OCI-LY3 (cell line): ENCODE data around the gene IGFBP3.

Experiments
- H2AFZ ChIP-seq: fragments of 200-600, 300-600 bp; shearing (Covaris generic); 2 replicates; pipeline ENCODE4 v1.6.0; 2014; ENCODE audit warnings: antibody characterized with exemption, low read depth, low read length
- H3K27ac ChIP-seq: fragments of 200-600, 300-600 bp; sonication (generic); 2 replicates; pipeline ENCODE4 v1.5.1; 2014; ENCODE audit warnings: mild to moderate bottlenecking, low read length, moderate library complexity, mixed read lengths
- H3K27me3 ChIP-seq: fragments of 200-600, 300-600 bp; sonication (generic); 2 replicates; pipeline ENCODE4 v1.6.1; 2014; ENCODE audit warnings: low read depth, low read length, mixed read lengths
- H3K36me3 ChIP-seq: fragments of 200-600, 300-600 bp; sonication (generic); replicated peaks from 2 replicates; pipeline ENCODE3; 2014; ENCODE audit warnings: low read depth, low read length, mixed read lengths
- H3K4me1 ChIP-seq: fragments of 300-600, 200-600 bp; sonication (generic); 2 replicates; pipeline ENCODE4 v1.6.1; 2014; ENCODE audit warnings: low read length, mixed read lengths
- H3K4me2 ChIP-seq: fragments of 200-600, 300-600 bp; sonication (generic); 2 replicates; pipeline ENCODE4 v1.6.1; 2014; ENCODE audit warnings: low read length, mixed read lengths
- H3K4me3 ChIP-seq: fragments of 300-600, 200-600 bp; sonication (generic); 2 replicates; pipeline ENCODE4 v1.5.1; 2014; ENCODE audit warnings: antibody characterized with exemption, mild to moderate bottlenecking, low read length, moderate library complexity
- H3K79me2 ChIP-seq: fragments of 300-600, 200-600 bp; shearing (Covaris generic); 2 replicates; pipeline ENCODE4 v1.6.1; 2014; ENCODE audit warnings: mild to moderate bottlenecking, low read length, mixed read lengths
- H3K9ac ChIP-seq: fragments of 300-600, 200-600 bp; shearing (Covaris generic); 2 replicates; pipeline ENCODE4 v1.6.0; 2014; ENCODE audit warnings: mild to moderate bottlenecking, low read length, moderate library complexity
- H3K9me3 ChIP-seq: fragments of 200-600, 300-600 bp; shearing (Covaris generic); 2 replicates; pipeline ENCODE4 v1.6.1; 2014; ENCODE audit warnings: low read length, mixed read lengths; ENCODE audit not compliant: insufficient read depth
- H4K20me1 ChIP-seq: fragments of 200-600, 300-600 bp; sonication (generic); 2 replicates; pipeline ENCODE4 v1.6.1; 2016; ENCODE audit warnings: low read length, mixed read lengths; ENCODE audit not compliant: insufficient read depth
- EZH2phosphoT487 ChIP-seq: fragments of 200-600 bp; shearing (Covaris generic); IDR thresholded peaks from 2 replicates; pipeline ENCODE4 v1.6.1; 2018; ENCODE audit warnings: antibody characterized with exemption, mixed run types, low read depth
- TF ChIP-seq, protein P1 (sequence below): fragments of 200-600, 300-600 bp; sonication (generic); IDR thresholded peaks from 2 replicates; pipeline ENCODE4 v1.5.1; 2014; ENCODE audit warnings: antibody characterized with exemption, low read length, low read depth

IGFBP3 gene

DNA sequence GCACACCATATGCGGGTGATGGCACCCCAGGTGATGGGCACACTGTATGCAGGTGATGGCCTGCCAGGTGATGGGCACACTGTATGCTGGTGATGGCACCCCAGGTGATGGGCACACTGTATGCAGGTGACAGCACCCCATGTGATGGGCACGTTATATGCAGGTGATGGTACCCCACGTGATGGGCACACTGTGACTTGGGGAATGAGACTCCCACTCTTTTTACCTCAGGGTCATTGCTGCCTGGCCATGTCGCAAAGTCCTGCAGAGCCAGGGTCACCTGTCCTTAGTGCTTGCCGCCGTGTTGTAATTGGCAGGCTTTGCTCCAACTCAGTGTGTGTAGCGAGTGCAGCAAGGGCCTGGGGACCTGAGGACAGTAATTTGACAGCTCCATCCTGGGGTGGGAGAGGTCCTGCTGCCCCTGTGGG lies 40.6 kb downstream of the IGFBP3 start:
- 0 out of 2 replicates have a peak, but pooled peaks cover 3% of the 10 kb centered on the region for H3K4me1 ChIP-seq
- H3K4me2 ChIP-seq = no peak overlapping the region
- no peaks in the 10 kb centered on the region for H3K36me3 ChIP-seq
- no peak overlapping the region for H3K27ac ChIP-seq
- H4K20me1 ChIP-seq = no peaks in the 10 kb centered on the region
- H3K9ac ChIP-seq = no peak overlapping the region
- no peak for TF ChIP-seq EZH2phosphoT487
- TF ChIP-seq, protein P1, sequence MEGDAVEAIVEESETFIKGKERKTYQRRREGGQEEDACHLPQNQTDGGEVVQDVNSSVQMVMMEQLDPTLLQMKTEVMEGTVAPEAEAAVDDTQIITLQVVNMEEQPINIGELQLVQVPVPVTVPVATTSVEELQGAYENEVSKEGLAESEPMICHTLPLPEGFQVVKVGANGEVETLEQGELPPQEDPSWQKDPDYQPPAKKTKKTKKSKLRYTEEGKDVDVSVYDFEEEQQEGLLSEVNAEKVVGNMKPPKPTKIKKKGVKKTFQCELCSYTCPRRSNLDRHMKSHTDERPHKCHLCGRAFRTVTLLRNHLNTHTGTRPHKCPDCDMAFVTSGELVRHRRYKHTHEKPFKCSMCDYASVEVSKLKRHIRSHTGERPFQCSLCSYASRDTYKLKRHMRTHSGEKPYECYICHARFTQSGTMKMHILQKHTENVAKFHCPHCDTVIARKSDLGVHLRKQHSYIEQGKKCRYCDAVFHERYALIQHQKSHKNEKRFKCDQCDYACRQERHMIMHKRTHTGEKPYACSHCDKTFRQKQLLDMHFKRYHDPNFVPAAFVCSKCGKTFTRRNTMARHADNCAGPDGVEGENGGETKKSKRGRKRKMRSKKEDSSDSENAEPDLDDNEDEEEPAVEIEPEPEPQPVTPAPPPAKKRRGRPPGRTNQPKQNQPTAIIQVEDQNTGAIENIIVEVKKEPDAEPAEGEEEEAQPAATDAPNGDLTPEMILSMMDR = no peak
- no peaks in the 10 kb centered on the region for H3K27me3 ChIP-seq
- H2AFZ ChIP-seq = no peak overlapping the region
- no peaks in the 10 kb centered on the region for H3K9me3 ChIP-seq
- no peaks in the 10 kb centered on the region for H3K79me2 ChIP-seq
- H3K4me3 ChIP-seq = no peak overlapping the region

DNA sequence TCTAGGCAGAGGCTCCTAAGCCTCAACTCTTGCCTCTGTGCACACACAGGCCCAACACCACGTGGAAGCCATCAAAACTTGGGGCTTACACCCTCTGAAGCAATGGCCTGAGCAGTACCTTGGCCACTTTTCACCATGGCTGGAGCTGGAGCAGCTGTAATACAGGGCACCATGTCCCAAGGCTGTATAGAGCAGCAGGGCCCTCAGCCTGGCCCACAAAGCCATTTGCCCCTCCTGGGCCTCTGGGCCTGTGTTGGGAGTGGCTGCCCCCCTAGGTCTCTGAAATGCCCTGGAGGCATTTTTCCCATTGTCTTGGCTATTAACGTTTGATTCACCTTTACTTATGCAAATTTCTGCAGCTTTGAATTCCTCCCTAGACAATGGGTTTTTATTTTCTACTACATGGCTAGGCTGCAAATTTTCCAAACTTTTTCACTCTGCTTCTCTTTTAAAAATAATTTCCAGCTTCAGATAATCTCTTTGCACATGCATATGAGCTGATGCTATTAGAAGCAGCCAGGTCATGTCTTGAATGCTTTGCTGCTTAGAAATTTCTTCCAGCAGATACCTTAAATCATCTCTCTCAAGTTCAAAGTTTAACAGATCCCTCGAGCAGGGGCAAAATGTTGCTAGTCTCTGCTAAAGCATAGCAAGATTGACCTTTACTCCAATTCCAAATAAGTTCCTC lies 42.5 kb downstream of the IGFBP3 start:
- Histone ChIP-seq H3K4me2 (no peak overlapping the region), H3K27ac (no peak overlapping the region), H3K4me1 (0 out of 2 replicates have a peak, but pooled peaks cover 3% of the 10 kb centered on the region), H4K20me1 (no peaks in the 10 kb centered on the region), H2AFZ (no peak overlapping the region), H3K36me3 (no peaks in the 10 kb centered on the region), H3K4me3 (no peak overlapping the region), H3K27me3 (no peaks in the 10 kb centered on the region), H3K9ac (no peak overlapping the region), H3K9me3 (no peaks in the 10 kb centered on the region), H3K79me2 (no peaks in the 10 kb centered on the region)
- TF ChIP-seq, protein P1 = no peak
- no peak for TF ChIP-seq EZH2phosphoT487

DNA sequence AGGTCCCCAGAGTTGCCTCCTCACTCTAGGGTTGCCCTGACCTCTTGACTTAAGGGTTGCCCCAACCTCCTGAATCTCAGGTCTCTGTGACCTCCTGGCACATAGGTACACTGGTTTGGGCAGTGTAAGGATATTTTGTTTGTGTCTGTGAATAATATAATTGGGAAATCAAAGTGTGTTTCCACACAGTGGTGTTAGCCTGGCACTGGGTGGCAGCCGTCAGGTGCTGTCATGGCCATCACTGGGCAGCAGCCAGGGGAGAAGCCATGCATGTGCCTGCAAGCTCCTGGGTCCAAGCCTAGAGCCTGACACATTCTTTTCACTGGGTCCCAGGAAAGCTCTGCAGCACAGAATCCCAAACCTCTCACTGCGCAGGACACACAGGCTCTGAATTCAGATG lies 44.6 kb downstream of the IGFBP3 start:
- Histone ChIP-seq H3K36me3 (no peaks in the 10 kb centered on the region), H3K4me2 (no peak overlapping the region), H3K9ac (no peak overlapping the region), H3K9me3 (no peaks in the 10 kb centered on the region), H3K4me1 (0 out of 2 replicates have a peak, but pooled peaks cover 3% of the 10 kb centered on the region), H3K27me3 (peaks cover 2% of the 10 kb centered on the region; the same call in 1 of the 2 replicates), H3K79me2 (no peaks in the 10 kb centered on the region), H2AFZ (no peak overlapping the region), H3K27ac (no peak overlapping the region), H3K4me3 (no peak overlapping the region), H4K20me1 (no peaks in the 10 kb centered on the region)
- TF ChIP-seq, protein P1 = no peak
- TF ChIP-seq EZH2phosphoT487 = no peak

DNA sequence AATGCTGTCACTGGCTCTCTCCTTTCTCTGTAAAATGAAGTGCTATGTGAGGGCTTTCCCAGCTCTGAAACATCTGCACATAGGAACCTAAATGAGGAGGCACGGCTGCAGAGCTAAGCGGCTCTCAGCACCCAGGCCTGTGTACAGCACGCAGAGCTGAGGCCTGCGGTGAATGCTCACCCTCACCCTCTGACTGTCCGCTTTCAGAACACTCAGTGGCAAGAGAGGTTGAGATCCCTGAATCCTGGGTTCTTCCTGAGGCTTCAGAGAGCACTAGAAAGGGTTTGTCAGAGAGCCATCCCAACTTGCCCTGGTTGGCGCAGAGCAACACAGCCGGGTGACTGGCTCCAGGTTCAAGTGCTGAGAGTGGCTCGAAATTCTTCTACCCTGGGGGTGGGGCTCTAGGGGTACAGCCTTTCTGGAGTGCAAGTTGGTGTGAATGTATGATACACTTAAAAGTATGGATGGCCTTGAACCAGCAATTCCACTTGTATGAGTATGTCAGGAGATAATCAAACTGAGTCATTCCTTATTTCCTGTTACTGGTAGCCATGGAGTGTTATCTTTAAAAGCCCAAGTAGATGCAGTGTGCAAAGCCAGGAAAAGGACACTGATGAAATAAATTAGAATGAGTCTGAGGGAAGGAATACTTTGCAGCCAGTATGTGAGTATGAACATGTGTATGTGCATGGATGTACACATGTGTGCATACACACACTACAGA lies 46.5 kb downstream of the IGFBP3 start:
- no peak overlapping the region for H2AFZ ChIP-seq
- peaks cover 8% of the 10 kb centered on the region for H3K27me3 ChIP-seq
- H3K9me3 ChIP-seq = no peaks in the 10 kb centered on the region
- no peaks in the 10 kb centered on the region for H3K79me2 ChIP-seq
- H3K36me3 ChIP-seq = no peaks in the 10 kb centered on the region
- no peak overlapping the region for H3K27ac ChIP-seq
- H4K20me1 ChIP-seq = no peaks in the 10 kb centered on the region
- no peak overlapping the region for H3K9ac ChIP-seq
- TF ChIP-seq, protein P1 = no peak
- 0 out of 2 replicates have a peak, but pooled peaks cover 3% of the 10 kb centered on the region for H3K4me1 ChIP-seq
- no peak overlapping the region for H3K4me2 ChIP-seq
- H3K4me3 ChIP-seq = no peak overlapping the region
